Endothelial cell (in vitro differentiated cells): ENCODE data around the gene BEX1. TPM values are rescaled to one million over a fixed set of nuclear protein-coding genes. Genes with fewer than 3 reads are reported as not detected.

ENCODE experiments used
- DNase-seq: peaks from one replicate; pipeline ENCODE4 v3.0.0; 2021; ENCODE audit warnings: low spot score
- H3K27ac Mint-ChIP-seq: one replicate; pipeline ENCODE4 v1.8.0; 2021; ENCODE audit warnings: mixed read lengths, inconsistent platforms; ENCODE audit not compliant: unreplicated experiment
- H3K27me3 Mint-ChIP-seq: one replicate; pipeline ENCODE4 v1.8.0; 2021; ENCODE audit warnings: mild to moderate bottlenecking, moderate library complexity, mixed read lengths, inconsistent platforms; ENCODE audit not compliant: unreplicated experiment
- H3K36me3 Mint-ChIP-seq: one replicate; pipeline ENCODE4 v1.8.0; 2021; ENCODE audit warnings: mild to moderate bottlenecking, low read depth, mixed read lengths, inconsistent platforms; ENCODE audit not compliant: unreplicated experiment
- H3K4me1 Mint-ChIP-seq: one replicate; pipeline ENCODE4 v1.8.0; 2021; ENCODE audit warnings: mild to moderate bottlenecking, mixed read lengths, inconsistent platforms; ENCODE audit not compliant: unreplicated experiment
- H3K4me3 Mint-ChIP-seq: one replicate; pipeline ENCODE4 v1.8.0; 2021; ENCODE audit warnings: mild to moderate bottlenecking, mixed read lengths, inconsistent platforms; ENCODE audit not compliant: unreplicated experiment
- H3K9me3 Mint-ChIP-seq: one replicate; pipeline ENCODE4 v1.8.0; 2021; ENCODE audit warnings: mixed read lengths, inconsistent platforms; ENCODE audit not compliant: unreplicated experiment
- total RNA-seq: library from RNA; stranded (reverse); fragmentation: NEBNext Ultra II Directional; extraction: Animal tissue kit (Norgen Biotek cat#: 25700); gene quantifications from one replicate; pipeline ENCODE4 v1.2.1, GENCODE V29; 2021; ENCODE audit not compliant: unreplicated experiment
- TF ChIP-seq, protein P1 (sequence below): fragments of 200-600 bp; sonication (generic); IDR thresholded peaks from one replicate; pipeline ENCODE4 v1.5.0; 2021; ENCODE audit warnings: antibody characterized with exemption; ENCODE audit not compliant: unreplicated experiment

The BEX1 gene
- total RNA-seq, 1 donor from 2014 or later, result 60.3 TPM

DNA sequence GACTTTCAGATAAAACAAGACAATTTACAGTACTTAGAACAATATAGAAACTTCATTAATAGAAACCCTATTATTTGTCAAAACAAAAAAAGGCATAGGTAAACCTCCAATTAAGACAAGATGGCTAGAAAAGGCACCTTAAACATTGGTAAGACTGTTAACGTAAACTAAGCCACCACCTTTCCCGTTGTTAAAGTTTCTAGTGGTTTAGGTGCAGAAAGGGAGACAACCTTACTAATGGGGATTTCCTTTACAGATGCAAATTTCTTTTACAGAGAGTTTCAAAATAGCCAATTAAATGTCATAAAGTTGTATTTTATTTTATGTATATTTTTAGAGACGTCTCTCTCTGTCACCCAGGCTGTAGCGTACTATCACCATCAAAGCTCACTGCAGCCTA is 36.5 kb upstream of the BEX1 start:
- Mint-ChIP-seq H3K27me3 (no peaks in the 10 kb centered on the region), H3K36me3 (no peaks in the 10 kb centered on the region), H3K9me3 (no peaks in the 10 kb centered on the region), H3K4me1 (peaks cover 3% of the 10 kb centered on the region), H3K27ac (no peak overlapping the region), H3K4me3 (no peak overlapping the region)
- TF ChIP-seq, protein P1, sequence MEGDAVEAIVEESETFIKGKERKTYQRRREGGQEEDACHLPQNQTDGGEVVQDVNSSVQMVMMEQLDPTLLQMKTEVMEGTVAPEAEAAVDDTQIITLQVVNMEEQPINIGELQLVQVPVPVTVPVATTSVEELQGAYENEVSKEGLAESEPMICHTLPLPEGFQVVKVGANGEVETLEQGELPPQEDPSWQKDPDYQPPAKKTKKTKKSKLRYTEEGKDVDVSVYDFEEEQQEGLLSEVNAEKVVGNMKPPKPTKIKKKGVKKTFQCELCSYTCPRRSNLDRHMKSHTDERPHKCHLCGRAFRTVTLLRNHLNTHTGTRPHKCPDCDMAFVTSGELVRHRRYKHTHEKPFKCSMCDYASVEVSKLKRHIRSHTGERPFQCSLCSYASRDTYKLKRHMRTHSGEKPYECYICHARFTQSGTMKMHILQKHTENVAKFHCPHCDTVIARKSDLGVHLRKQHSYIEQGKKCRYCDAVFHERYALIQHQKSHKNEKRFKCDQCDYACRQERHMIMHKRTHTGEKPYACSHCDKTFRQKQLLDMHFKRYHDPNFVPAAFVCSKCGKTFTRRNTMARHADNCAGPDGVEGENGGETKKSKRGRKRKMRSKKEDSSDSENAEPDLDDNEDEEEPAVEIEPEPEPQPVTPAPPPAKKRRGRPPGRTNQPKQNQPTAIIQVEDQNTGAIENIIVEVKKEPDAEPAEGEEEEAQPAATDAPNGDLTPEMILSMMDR, result no peak
- DNase-seq, result no peak

DNA sequence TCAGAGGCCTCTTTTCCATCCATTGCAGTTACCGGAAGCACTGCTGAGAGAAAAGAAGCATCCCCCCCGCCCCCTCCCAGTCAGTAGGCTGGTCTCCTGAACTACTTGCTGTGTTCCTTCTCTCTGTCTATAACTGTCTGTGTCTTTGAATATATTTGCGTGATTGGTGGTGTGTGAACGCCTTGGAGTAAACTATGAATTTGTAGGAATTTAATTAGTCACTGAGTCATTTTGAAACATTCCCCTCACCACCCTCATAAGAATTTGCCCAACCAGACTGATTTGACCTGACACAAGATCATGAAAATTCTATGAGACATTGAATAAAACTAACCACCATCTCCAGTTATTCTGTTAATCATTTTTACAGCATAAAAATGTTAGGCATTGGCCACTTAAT is 35.7 kb upstream of the BEX1 start:
- TF ChIP-seq, protein P1, result no peak
- Mint-ChIP-seq H3K4me1 (peaks cover 3% of the 10 kb centered on the region), H3K36me3 (no peaks in the 10 kb centered on the region), H3K27ac (no peak overlapping the region), H3K9me3 (no peaks in the 10 kb centered on the region), H3K4me3 (no peak overlapping the region), H3K27me3 (no peaks in the 10 kb centered on the region)
- DNase-seq, result no peak

DNA sequence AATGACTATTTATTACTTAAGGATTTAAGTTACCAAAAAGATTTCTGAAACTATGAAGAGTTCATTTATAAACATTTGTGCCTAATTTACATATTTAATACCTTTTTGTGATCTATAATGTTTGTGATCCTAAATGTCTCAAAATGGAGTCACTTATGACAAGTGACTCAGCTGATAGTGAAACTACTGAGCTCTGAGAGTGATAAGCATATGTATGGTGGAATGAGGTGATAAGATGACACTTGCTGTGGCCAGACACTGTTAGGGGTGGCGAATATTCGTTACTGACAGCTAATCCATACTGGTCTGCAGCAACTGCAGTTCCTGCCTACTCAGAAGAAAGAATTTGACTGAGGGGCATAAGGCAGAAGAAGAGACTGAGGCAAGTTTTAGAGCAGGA is 34.5 kb upstream of the BEX1 start:
- Mint-ChIP-seq H3K36me3 (no peaks in the 10 kb centered on the region), H3K4me1 (peaks cover 3% of the 10 kb centered on the region), H3K9me3 (no peaks in the 10 kb centered on the region), H3K4me3 (no peak overlapping the region), H3K27ac (no peak overlapping the region), H3K27me3 (no peaks in the 10 kb centered on the region)
- no peak for DNase-seq
- TF ChIP-seq, protein P1, result no peak

DNA sequence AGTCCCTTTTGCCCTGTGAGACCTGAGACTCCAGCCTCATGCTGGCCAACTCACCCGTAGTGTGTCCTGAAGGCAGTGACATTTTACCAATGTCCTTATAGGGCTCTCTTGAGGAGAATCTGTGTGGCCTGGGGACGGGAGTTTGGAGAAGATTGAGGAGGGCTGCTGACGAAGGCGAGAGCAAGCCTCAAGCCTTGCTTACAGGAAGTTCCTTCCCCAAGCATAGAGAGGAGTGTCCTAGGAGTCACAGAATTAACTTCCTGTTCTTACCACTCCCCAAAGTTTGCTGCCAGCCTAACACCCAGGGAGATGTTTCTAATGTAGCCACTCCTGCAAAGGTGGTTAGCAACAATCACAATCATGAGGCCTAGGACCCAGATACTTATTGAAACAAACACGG is 29.0 kb upstream of the BEX1 start, which contains the start of gene NXF3:
Gene NXF3, minus strand, starts transcription at position 202 of the 400 bp plus-strand sequence. Its CDS starts 120 bp downstream, at position 82.
- Mint-ChIP-seq H3K36me3 (no peaks in the 10 kb centered on the region), H3K27ac (no peak within 1 kb of the TSS), H3K4me1 (no peaks in the 10 kb centered on the region), H3K4me3 (no peak within 1 kb of the TSS), H3K9me3 (no peaks in the 10 kb centered on the region), H3K27me3 (no peaks in the 10 kb centered on the region)
- no peak for DNase-seq
- TF ChIP-seq, protein P1, result no peak

DNA sequence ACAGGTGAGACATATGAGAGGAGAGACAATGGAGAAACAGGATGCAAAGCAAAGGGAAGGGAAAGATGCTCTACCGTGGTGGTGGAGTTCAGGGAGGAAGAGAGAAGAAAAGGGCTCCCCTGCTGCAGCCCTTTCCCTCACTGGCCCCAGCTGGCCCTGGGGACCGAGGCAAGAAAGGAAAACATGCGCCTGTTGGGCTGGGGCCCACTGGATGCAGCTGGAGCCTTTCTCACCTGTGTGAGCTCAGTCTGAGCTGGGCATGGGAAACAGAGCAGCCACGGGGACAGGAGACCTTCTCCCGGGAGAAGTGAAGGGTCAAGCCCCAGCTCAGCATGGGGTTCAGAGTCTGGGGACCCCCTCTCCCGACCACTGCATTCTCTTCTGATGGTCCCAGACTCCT is 17.1 kb upstream of the BEX1 start:
- Mint-ChIP-seq H3K9me3 (no peaks in the 10 kb centered on the region), H3K27ac (no peak overlapping the region), H3K4me1 (no peaks in the 10 kb centered on the region), H3K36me3 (no peaks in the 10 kb centered on the region), H3K4me3 (no peak overlapping the region), H3K27me3 (no peaks in the 10 kb centered on the region)
- TF ChIP-seq, protein P1, result no peak
- DNase-seq, result no peak
